ENCODE measurements around the gene NRDE2. TPM values are rescaled to one million over a fixed set of nuclear protein-coding genes. Genes with fewer than 3 reads are reported as not detected.
"Not testable (repeated sequence)": the region's sequence is repeated elsewhere in the genome, so short reads cannot be mapped to it uniquely, and the experiment has no call there.

The NRDE2 gene
- total RNA-seq, 3 donors from 2014 or later = 23.0 to 31.5 (median 26.1) TPM

DNA sequence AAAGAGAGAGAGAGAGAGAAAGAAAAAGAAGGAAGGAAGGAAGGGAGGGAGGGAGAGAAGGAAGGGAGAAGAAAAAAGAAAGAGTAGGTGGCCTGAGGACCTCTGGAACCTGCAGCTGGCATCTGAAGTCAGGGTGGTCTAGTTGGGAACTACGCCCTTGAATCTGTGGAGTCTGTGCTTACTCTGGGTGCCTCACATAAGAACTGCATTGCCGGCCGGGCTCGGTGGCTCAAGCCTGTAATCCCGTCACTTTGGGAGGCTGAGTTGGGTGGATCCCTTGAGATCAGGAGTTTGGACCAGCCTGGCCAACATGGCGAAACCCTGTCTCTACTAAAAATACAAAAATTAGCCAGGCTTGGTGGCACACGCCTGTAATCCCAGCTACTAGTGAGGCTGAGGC lies 10.0 kb upstream of the NRDE2 start:
- intact Hi-C loops (cut with DNase I, micrococcal nuclease) = no loop called here
- Histone ChIP-seq H3K4me3 (no peak overlapping the region), H3K9me3 (no peaks in the 10 kb centered on the region), H3K4me1 (ENCODE audit: low read depth) (no peaks in the 10 kb centered on the region), H3K36me3 (ENCODE audit: low read depth) (no peaks in the 10 kb centered on the region)
- DNase-seq (no peak), ATAC-seq (no peak)
- no peak for TF ChIP-seq CTCF (IDR thresholded peaks at IDR 0.05)

GRCh38 chr14:90341232-90341631 lies 9.5 kb upstream of the NRDE2 start:
- intact Hi-C loops (cut with DNase I, micrococcal nuclease); H3K4me1 ChIP-seq (ENCODE audit: low read depth); H3K9me3 ChIP-seq; H3K36me3 ChIP-seq (ENCODE audit: low read depth); H3K4me3 ChIP-seq; DNase-seq: not testable (repeated sequence)
- peak; percentile 67 for ATAC-seq

GRCh38 chr14:90336985-90337384 lies 5.2 kb upstream of the NRDE2 start:
- intact Hi-C loops (cut with DNase I, micrococcal nuclease) = no loop called here
- Histone ChIP-seq H3K4me3 (no peak overlapping the region), H3K9me3 (no peaks in the 10 kb centered on the region), H3K36me3 (ENCODE audit: low read depth) (no peaks in the 10 kb centered on the region), H3K4me1 (ENCODE audit: low read depth) (no peaks in the 10 kb centered on the region)
- DNase-seq (no peak), ATAC-seq (no peak)
- TF ChIP-seq CTCF (IDR thresholded peaks at IDR 0.05) = no peak

DNA sequence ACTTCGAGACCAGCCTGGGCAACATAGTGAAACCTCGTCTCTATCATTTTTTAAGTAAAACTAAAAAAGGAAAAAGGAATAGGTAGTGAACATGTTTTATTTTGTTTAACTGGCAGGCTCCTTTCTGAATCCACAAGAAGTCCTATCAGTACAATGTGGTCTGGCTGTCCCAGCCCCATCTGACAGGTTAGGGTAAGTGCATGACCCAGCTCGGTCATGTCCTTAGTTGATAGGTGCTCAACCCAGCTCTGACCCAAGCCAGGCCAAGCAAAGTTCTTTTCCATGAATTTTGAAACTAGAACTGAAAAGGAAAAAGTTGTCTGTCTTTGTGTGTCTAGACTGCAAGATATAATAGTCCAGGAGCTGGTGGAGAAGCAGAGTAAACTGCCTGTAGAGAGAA lies 4.7 kb upstream of the NRDE2 start:
- no peak for ATAC-seq
- DNase-seq = no peak
- Histone ChIP-seq H3K4me1 (ENCODE audit: low read depth) (no peaks in the 10 kb centered on the region), H3K9me3 (no peaks in the 10 kb centered on the region), H3K4me3 (no peak overlapping the region), H3K36me3 (ENCODE audit: low read depth) (no peaks in the 10 kb centered on the region)
- TF ChIP-seq CTCF (IDR thresholded peaks at IDR 0.05) = no peak
- intact Hi-C loops (cut with DNase I, micrococcal nuclease) = no loop called here

DNA sequence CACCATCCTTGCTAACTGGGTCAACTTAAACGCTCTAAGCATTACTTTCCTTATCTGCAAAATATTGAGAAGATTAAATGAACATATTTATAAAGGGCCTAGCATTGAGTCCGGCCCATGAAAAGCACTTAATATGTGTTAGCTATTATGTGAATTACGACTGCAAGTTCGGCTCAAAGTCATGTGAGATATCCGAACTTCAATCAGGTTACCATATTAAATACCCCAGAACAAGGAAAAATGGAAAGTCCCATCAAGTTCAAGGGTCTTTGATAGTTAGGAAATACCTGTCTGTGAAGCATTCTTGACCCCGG lies 487 bp upstream of the NRDE2 start:
- intact Hi-C loops (cut with DNase I, micrococcal nuclease) = no loop called here
- no peak for ATAC-seq
- TF ChIP-seq CTCF (IDR thresholded peaks at IDR 0.05) = no peak

DNA sequence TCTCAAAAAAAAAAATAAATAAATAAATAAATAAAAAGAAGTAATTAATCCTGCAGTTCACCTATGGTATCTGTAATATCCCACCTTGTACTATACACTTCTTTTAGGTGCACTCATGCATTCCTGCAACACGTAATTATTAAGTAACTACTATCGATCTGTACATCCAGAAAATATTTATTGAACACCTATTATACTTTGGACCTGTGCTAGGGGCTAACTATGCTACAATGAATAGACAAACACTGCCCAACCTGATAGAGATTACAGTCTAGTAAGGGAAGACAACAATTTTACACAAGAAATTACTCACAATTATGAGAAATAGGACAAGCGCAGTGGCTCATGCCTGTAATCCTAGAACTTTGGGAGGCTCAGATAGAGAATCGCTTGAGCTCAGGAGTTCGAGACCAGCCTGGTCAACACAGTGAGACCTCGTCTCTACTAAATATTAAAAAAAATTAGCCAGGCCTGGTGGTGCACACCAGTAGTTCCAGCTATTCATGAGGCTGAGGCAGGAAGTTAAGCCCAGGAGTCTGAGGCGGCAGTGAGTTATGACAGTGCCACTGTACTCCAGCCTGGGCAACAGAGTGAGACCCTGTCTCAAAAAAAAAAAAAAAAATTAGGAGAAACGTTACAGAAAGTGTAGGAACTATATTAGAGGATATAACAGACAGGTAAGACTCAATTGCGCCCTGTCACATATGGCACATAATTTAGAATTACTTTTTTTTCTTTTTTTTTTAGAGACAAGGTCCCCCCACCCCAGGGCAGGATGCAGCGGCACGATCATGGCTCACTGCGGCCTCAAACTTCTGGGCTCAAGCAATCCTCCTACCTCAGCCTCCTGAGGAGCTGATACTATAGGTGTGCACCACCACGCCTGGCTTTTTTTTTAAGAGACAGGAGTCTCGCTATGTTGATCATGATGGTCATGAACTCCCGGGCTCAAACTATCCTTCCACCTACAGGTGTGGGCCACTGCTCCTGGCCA lies 1.2 kb downstream of the NRDE2 start:
- H3K9me3 ChIP-seq = no peaks in the 10 kb centered on the region
- no peak for TF ChIP-seq CTCF (IDR thresholded peaks at IDR 0.05)
- ATAC-seq (no peak), DNase-seq (no peak)
- intact Hi-C loops (cut with DNase I, micrococcal nuclease) = no loop called here
- H3K4me1 ChIP-seq (ENCODE audit: low read depth) = peaks cover 12% of the 10 kb centered on the region
- H3K36me3 ChIP-seq (ENCODE audit: low read depth) = no peaks in the 10 kb centered on the region
- no peak overlapping the region for H3K4me3 ChIP-seq

More for the DNA sequence above, 487 bp upstream of the NRDE2 start:
- Histone ChIP-seq H3K4me1 (ENCODE audit: low read depth) (peaks cover 12% of the 10 kb centered on the region), H3K36me3 (ENCODE audit: low read depth) (no peaks in the 10 kb centered on the region), H3K9me3 (no peaks in the 10 kb centered on the region), H3K4me3 (peak overlapping the region; percentile 35)
- DNase-seq = no peak
